ENCODE measurements around the gene CFAP298.
"Not testable (repeated sequence)": the region's sequence is repeated elsewhere in the genome, so short reads cannot be mapped to it uniquely, and the experiment has no call there.

Gene CFAP298

GRCh38 chr21:32612075-32612998 lies at the start of gene CFAP298:
Gene CFAP298 (minus strand): TSS chr21:32612377. CDS start chr21:32612243, 134 bp downstream.
- DNase-seq: peak; percentile 66 to 79 (median 73)

- not testable (repeated sequence) for DNase-seq
Observed at GRCh38 chr21:32661026-32661782, 49.0 kb upstream of the CFAP298 start.

- no peak for DNase-seq
Observed at GRCh38 chr21:32658524-32658923, 46.3 kb upstream of the CFAP298 start.

GRCh38 chr21:32653326-32653901 lies 41.2 kb upstream of the CFAP298 start:
- peak in 1 of 4 experiments; percentile 5 for DNase-seq

GRCh38 chr21:32648165-32648564 lies 36.0 kb upstream of the CFAP298 start:
- DNase-seq: no peak

GRCh38 chr21:32645261-32646182 lies 33.3 kb upstream of the CFAP298 start:
- no peak for DNase-seq

GRCh38 chr21:32641710-32642698 lies 29.8 kb upstream of the CFAP298 start:
- DNase-seq: no peak

GRCh38 chr21:32626621-32627196 lies 14.5 kb upstream of the CFAP298 start:
- DNase-seq: no peak

- DNase-seq: not testable (repeated sequence)
Observed at GRCh38 chr21:32618218-32618617, 6.0 kb upstream of the CFAP298 start.

- no peak for DNase-seq
Observed at GRCh38 chr21:32613436-32614043, 1.4 kb upstream of the CFAP298 start.

- no peak for DNase-seq
Observed at GRCh38 chr21:32612999-32613337, 791 bp upstream of the CFAP298 start.

GRCh38 chr21:32611471-32611997 lies 643 bp downstream of the CFAP298 start:
- no peak for DNase-seq

- not testable (repeated sequence) for DNase-seq
Observed at GRCh38 chr21:32610940-32611339, 1.2 kb downstream of the CFAP298 start.

- no peak for DNase-seq
Observed at GRCh38 chr21:32608851-32609250, 3.3 kb downstream of the CFAP298 start.

GRCh38 chr21:32605469-32605868 lies 6.7 kb downstream of the CFAP298 start:
- no peak for DNase-seq

- DNase-seq: no peak
Observed at GRCh38 chr21:32604464-32604863, 7.7 kb downstream of the CFAP298 start.

GRCh38 chr21:32603131-32603530 lies 9.0 kb downstream of the CFAP298 start:
- no peak for DNase-seq

- no peak for DNase-seq
Observed at GRCh38 chr21:32602099-32602498, 10.1 kb downstream of the CFAP298 start.

GRCh38 chr21:32599526-32599925 lies 12.7 kb downstream of the CFAP298 start:
- DNase-seq: no peak

GRCh38 chr21:32599091-32599490 lies 13.1 kb downstream of the CFAP298 start:
- no peak for DNase-seq
